Measurements from ENCODE around the gene OPRL1.
A peak's percentile ranks its signal among the peaks of the same experiment; 100 is the strongest.

Gene OPRL1

DNA sequence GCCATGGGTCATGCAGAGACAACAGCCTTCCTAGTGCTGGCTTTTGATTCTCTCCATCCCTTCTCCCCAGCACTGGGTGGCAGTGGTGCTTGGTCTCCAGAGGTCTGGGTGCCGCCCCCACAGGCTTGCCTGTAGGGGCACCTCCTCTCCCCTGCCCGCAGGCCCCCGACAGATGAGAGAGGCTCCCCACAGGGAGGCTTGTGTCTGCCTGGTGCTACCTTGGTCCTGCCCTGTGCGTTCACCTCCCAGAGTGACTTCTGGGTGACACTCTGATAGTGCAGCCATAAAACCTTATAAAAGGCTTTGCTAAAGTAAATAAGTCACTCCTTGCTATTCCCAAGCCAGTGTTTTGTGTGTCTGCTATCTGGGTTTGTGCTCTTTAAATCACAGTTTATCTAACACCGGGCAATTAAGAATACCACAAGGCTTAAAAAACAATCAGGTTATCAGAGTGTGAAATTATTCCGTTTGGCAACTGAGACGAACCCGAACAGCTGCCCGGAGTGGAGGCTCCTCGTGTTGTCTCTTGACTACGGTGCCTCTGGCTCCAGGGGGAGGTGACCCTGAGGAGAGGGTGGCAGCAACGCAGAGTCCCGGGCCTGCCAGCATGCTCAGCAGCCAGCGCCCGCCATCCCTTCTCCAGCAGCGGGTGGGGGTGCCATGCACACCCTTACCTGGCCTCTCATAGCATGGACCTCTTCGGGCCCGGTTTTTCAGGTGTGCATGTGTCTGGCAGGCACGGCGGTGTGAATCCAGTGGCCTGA, 49.3 kb upstream of the OPRL1 start:
- H3K4me3 ChIP-seq (ENCODE audit: low read depth, low read length): no peak overlapping the region
- H3K4me1 ChIP-seq (ENCODE audit: control insufficient read depth, insufficient read depth, low read length): peaks cover 12% of the 10 kb centered on the region
- peak overlapping the region; percentile 49; the same call in 1 of the 2 replicates for H3K27ac ChIP-seq (ENCODE audit: extremely low read depth, low read depth, low read length)
- CTCF ChIA-PET: interaction anchor here (2.3 kb wide), 1 partner anchor 9 kb away, joined by 9 read pairs; no protein-coding TSS in a partner anchor
- H3K9me3 ChIP-seq (ENCODE audit: control insufficient read depth, insufficient read depth, low read depth, low read length): no peaks in the 10 kb centered on the region
- H3K36me3 ChIP-seq (ENCODE audit: control insufficient read depth in 2 of 2, insufficient read depth in 1 of 2, low read length in 2 of 2): peaks cover 0 to 91% of the 10 kb centered on the region in 2 experiments; a peak in 2 of 3 replicates
- POLR2A ChIA-PET: interaction anchor here (0.6 to 0.7 kb wide), 2 partner anchors 88 to 268 kb away, joined by 4 to 7 read pairs; no protein-coding TSS in a partner anchor
- TF ChIP-seq, protein P1, sequence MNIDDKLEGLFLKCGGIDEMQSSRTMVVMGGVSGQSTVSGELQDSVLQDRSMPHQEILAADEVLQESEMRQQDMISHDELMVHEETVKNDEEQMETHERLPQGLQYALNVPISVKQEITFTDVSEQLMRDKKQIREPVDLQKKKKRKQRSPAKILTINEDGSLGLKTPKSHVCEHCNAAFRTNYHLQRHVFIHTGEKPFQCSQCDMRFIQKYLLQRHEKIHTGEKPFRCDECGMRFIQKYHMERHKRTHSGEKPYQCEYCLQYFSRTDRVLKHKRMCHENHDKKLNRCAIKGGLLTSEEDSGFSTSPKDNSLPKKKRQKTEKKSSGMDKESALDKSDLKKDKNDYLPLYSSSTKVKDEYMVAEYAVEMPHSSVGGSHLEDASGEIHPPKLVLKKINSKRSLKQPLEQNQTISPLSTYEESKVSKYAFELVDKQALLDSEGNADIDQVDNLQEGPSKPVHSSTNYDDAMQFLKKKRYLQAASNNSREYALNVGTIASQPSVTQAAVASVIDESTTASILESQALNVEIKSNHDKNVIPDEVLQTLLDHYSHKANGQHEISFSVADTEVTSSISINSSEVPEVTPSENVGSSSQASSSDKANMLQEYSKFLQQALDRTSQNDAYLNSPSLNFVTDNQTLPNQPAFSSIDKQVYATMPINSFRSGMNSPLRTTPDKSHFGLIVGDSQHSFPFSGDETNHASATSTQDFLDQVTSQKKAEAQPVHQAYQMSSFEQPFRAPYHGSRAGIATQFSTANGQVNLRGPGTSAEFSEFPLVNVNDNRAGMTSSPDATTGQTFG (tag by site-specific recombination; IDR thresholded peaks at IDR 0.05; ENCODE audit: borderline replicate concordance): no peak
- no peak for TF ChIP-seq ZNF792 (tag by site-specific recombination; IDR thresholded peaks at IDR 0.05)
- peak; percentile 96; the same call in 1 of the 2 replicates for TF ChIP-seq KLF7 (tag by site-specific recombination; IDR thresholded peaks at IDR 0.05; ENCODE audit: borderline replicate concordance)
- no peak; the same call in 1 of the 2 replicates for TF ChIP-seq ZNF146 (tag by site-specific recombination; IDR thresholded peaks at IDR 0.05)
- peak; percentile 99 for TF ChIP-seq GLIS1 (tag by site-specific recombination; IDR thresholded peaks at IDR 0.05)
- TF ChIP-seq ZNF223 (tag by site-specific recombination; IDR thresholded peaks at IDR 0.05): no peak
- no peak for TF ChIP-seq BCL6B (tag by site-specific recombination; IDR thresholded peaks at IDR 0.05)
- TF ChIP-seq ZNF16 (tag by site-specific recombination; IDR thresholded peaks at IDR 0.05; ENCODE audit: low read depth): no peak
- peak; percentile 89 for TF ChIP-seq KLF16 (tag by site-specific recombination; IDR thresholded peaks at IDR 0.05)
- TF ChIP-seq ZNF596 (tag by site-specific recombination; IDR thresholded peaks at IDR 0.05): no peak; the same call in 1 of the 2 replicates
- TF ChIP-seq ZNF423 (tag by site-specific recombination; IDR thresholded peaks at IDR 0.05): peak; percentile 83; the same call in 1 of the 2 replicates
- no peak for TF ChIP-seq ZNF433 (tag by site-specific recombination; IDR thresholded peaks at IDR 0.05; ENCODE audit: low read depth)
- TF ChIP-seq, protein P2, sequence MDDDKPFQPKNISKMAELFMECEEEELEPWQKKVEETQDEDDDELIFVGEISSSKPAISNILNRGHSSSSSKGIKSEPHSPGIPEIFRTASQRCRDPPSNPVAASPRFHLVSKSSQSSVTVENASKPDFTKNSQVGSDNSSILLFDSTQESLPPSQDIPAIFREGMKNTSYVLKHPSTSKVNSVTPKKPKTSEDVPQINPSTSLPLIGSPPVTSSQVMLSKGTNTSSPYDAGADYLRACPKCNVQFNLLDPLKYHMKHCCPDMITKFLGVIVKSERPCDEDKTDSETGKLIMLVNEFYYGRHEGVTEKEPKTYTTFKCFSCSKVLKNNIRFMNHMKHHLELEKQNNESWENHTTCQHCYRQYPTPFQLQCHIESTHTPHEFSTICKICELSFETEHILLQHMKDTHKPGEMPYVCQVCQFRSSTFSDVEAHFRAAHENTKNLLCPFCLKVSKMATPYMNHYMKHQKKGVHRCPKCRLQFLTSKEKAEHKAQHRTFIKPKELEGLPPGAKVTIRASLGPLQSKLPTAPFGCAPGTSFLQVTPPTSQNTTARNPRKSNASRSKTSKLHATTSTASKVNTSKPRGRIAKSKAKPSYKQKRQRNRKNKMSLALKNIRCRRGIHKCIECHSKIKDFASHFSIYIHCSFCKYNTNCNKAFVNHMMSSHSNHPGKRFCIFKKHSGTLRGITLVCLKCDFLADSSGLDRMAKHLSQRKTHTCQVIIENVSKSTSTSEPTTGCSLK (tag by site-specific recombination; IDR thresholded peaks at IDR 0.05): no peak
- TF ChIP-seq ZNF394 (tag by site-specific recombination; IDR thresholded peaks at IDR 0.05; ENCODE audit: borderline replicate concordance): no peak
- TF ChIP-seq ZNF501 (tag by site-specific recombination; IDR thresholded peaks at IDR 0.05): no peak
- TF ChIP-seq PRDM1 (tag by site-specific recombination; IDR thresholded peaks at IDR 0.05): no peak
- TF ChIP-seq HOXC10 (CRISPR knock-in tag; IDR thresholded peaks at IDR 0.05): no peak
- peak; percentile 55; the same call in 1 of the 2 replicates for TF ChIP-seq CTCF (tag by site-specific recombination; IDR thresholded peaks at IDR 0.05)
- no peak for TF ChIP-seq YY2 (tag by site-specific recombination; IDR thresholded peaks at IDR 0.05)
- TF ChIP-seq ZNF530 (tag by site-specific recombination; IDR thresholded peaks at IDR 0.05; ENCODE audit: low read depth): no peak
- peak; percentile 92; the same call in 1 of the 2 replicates for TF ChIP-seq ZSCAN23 (tag by site-specific recombination; IDR thresholded peaks at IDR 0.05)
- no peak for TF ChIP-seq ZNF664 (tag by site-specific recombination; IDR thresholded peaks at IDR 0.05)
- TF ChIP-seq, protein P3, sequence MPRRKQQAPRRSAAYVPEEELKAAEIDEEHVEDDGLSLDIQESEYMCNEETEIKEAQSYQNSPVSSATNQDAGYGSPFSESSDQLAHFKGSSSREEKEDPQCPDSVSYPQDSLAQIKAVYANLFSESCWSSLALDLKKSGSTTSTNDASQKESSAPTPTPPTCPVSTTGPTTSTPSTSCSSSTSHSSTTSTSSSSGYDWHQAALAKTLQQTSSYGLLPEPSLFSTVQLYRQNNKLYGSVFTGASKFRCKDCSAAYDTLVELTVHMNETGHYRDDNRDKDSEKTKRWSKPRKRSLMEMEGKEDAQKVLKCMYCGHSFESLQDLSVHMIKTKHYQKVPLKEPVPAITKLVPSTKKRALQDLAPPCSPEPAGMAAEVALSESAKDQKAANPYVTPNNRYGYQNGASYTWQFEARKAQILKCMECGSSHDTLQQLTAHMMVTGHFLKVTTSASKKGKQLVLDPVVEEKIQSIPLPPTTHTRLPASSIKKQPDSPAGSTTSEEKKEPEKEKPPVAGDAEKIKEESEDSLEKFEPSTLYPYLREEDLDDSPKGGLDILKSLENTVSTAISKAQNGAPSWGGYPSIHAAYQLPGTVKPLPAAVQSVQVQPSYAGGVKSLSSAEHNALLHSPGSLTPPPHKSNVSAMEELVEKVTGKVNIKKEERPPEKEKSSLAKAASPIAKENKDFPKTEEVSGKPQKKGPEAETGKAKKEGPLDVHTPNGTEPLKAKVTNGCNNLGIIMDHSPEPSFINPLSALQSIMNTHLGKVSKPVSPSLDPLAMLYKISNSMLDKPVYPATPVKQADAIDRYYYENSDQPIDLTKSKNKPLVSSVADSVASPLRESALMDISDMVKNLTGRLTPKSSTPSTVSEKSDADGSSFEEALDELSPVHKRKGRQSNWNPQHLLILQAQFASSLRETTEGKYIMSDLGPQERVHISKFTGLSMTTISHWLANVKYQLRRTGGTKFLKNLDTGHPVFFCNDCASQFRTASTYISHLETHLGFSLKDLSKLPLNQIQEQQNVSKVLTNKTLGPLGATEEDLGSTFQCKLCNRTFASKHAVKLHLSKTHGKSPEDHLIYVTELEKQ (tag by site-specific recombination; IDR thresholded peaks at IDR 0.05; ENCODE audit: borderline replicate concordance): peak; percentile 89; the same call in 1 of the 2 replicates
- TF ChIP-seq, protein P4, sequence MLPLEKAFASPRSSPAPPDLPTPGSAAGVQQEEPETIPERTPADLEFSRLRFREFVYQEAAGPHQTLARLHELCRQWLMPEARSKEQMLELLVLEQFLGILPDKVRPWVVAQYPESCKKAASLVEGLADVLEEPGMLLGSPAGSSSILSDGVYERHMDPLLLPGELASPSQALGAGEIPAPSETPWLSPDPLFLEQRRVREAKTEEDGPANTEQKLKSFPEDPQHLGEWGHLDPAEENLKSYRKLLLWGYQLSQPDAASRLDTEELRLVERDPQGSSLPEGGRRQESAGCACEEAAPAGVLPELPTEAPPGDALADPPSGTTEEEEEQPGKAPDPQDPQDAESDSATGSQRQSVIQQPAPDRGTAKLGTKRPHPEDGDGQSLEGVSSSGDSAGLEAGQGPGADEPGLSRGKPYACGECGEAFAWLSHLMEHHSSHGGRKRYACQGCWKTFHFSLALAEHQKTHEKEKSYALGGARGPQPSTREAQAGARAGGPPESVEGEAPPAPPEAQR (tag by site-specific recombination; IDR thresholded peaks at IDR 0.05): no peak

Measured in HEK293 (cell line).